HG03575 (cell line): ENCODE data around the gene BUB1.
A peak's percentile ranks its signal among the peaks of the same experiment; 100 is the strongest.
"Not testable (repeated sequence)": the region's sequence is repeated elsewhere in the genome, so short reads cannot be mapped to it uniquely, and the experiment has no call there.

Experiments used
- ATAC-seq: cut with Tn5 transposase; IDR thresholded peaks from one replicate; pipeline ENCODE4 v1.9.1; 2021; ENCODE audit not compliant: unreplicated experiment, insufficient number of reproducible peaks, low FRiP score; ENCODE audit errors: extremely low read depth

The BUB1 gene

GRCh38 chr2:110695146-110695898, 17.5 kb upstream of the BUB1 start:
- ATAC-seq, result not testable (repeated sequence)

- ATAC-seq, result no peak
Measured at GRCh38 chr2:110691612-110692258, 13.9 kb upstream of the BUB1 start.

DNA sequence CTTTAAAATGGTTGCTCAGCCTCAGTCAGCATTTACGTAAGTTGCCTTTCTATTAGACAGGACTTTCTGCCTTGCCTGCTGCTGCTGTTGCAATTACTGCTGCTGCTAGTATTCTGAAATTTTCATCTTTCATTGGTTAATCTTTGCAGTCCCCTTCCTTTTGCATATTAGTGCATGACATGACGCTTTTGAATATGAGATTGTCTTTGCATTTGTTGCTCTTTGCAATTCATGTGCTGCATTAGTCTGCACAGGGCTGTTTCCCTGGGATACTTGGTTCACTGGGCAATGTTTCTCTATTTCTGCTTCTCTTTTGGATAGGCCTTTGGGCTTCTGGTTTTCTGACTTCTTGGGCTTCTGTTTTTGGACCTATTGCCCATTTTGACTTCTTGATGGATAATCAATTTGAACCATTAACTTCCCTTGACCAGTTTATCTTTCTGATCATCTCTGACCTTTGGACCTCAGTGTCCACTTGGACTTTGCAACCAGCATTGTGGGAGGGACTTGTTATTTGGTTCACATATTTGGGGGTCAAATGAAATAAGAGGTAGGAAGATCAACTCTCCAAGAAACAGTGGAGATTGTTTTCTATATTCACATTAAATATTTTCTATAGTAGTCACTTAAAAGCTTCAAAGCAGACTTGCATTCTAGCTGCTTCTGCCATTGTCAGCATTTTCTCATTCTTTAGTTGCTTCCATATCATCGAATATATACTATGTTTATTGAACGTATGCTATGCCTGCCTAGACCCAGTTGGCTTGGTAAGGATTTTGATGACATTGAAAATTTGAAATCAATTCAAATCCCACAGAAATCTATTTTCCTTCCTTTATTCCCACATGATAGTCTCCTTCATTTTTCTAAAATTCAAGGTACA, 12.5 kb upstream of the BUB1 start:
- no peak for ATAC-seq

- no peak for ATAC-seq
Measured at GRCh38 chr2:110688594-110689091, 10.8 kb upstream of the BUB1 start.

GRCh38 chr2:110687775-110688484, 10.1 kb upstream of the BUB1 start:
- not testable (repeated sequence) for ATAC-seq

DNA sequence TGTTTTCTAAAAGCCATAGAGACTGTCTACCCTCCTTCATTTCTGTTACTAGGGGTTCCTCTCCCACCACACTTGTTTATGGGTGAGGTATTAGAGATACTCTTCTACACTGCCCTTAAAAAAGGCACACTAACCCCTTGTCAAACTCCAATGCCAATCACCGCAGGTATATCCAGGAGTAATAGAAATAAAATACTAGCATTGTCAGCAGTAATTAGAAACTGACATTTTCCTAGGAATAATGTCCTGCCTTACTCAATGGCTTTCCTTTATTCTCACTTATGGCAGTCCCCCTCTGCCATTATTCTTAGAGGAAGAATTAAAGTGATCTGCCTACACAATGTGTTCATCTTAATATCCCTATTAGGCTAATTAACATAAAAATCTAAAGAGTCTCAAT, 5.0 kb upstream of the BUB1 start:
- ATAC-seq, result no peak

DNA sequence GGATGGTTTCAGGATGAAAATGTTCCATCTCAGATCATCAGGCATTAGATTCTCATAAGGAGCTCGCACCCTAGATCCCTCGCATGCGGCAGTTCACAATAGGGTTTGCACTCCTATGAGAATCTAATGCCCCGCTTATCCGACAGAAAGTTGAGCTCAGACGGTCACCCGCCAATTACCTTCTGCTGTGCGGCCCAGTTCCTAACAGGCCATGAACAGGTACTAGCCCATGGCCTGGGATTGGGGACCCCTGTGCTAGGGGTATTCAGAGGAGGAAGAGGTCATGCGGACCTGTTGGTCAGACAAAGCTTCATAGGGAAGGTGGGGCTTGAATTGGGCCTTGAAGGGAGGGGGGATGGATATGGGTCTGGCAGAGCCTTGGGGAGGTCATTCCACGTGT, 4.4 kb upstream of the BUB1 start:
- ATAC-seq, result no peak

GRCh38 chr2:110680709-110681108, 2.8 kb upstream of the BUB1 start:
- no peak for ATAC-seq

DNA sequence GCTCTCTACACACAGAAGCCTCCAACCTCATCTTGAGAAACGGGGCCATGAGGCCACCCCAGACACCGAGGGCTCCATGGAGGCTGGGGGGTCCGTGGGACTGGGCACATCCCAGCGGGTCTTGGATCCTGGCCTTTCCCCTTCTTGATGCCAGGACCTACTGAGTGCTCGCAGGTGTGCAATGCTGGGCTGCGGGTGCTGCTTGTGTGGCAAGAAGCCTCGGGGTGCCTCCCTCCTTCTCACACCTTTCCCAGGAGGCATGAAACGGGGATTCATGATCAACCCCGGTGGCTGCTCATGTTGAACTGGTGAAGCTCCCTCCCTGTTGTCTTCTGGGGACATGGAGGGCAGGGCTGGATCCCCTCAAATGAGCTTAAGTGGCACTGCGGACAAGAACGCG, 2.0 kb upstream of the BUB1 start:
- ATAC-seq, result no peak

- ATAC-seq, result no peak
Measured at GRCh38 chr2:110679337-110679707, 1.5 kb upstream of the BUB1 start.

DNA sequence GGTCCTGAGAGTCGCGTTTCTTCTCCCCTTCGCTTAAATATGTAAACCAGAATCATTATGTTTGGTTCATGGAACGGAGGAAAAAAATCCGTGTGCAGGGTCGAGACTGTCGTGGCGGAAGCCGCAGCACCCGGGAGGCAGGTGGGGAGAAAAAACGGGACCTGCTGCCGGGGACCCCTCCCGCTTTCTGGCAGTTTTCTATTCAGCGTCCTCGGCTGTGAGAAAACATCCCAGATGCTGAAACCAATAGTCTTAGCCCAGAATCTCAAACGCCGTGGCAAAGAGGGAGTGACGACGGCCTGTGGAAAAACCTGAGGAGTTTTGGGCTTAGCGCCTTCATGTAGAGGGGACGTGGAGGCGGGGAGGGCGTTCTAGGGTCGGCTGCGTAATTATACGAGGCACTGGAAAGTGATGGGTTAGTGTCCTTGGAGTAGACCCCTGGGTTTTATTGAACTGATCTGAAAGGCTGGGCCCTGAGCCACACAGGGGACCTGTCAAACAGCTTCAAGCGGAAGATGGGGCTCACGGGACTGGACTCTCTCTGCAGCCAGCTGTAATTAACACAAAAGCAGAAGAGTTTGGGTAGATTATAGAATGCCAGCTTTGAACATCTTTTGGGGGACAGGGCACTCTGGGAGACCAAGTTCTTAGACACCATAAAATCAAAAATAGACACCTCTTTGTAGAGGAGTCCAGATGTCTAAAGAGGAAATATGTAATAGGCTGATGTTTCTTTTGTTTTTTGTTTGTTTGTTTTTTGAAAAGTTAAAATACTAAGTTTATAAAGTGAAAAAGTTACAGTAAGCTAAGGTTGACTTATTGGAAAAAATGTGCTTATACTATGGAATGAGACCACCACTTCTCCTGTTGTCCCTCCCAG, 834 bp upstream of the BUB1 start:
- no peak for ATAC-seq

DNA sequence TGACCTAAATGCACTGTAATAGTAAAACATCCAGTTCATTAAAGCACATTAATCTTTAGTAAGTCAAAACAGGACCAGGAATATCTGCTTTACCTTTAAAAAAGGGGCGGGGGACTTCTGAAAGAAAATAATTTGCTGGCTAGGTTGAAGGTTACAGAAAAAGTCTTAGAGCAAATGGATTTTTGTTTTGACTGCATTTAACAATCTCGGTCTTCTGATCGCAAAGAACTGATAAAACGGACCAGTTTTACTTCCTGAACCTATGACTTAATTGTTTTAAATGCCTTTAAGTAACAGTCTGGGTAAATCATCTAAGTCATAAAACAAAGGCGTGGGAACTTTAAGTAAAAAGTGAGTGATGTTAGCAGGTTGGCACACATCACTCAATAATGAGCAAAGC, 783 bp downstream of the BUB1 start:
- no peak for ATAC-seq

DNA sequence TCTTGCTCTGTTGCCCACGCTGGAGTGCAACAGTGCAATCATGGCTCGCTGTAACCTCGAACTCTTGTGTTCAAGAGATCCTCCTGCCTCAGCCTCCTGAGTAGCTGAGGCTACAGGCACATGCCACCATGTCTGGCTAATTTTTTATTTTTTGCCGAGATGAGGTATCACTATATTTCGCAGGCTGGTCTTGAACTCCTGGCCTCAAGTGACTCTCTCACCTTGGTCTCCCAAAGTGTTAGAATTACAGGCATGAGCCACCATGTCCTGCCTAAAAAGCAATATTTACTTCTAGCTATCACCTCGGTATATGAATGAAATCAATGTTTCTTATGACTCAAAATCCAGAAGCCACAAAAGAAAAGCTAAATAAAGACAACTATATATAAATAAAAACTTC, 2.2 kb downstream of the BUB1 start:
- no peak for ATAC-seq

- ATAC-seq, result peak; percentile 80
Measured at GRCh38 chr2:110674620-110675555, 3.0 kb downstream of the BUB1 start.

- no peak for ATAC-seq
Measured at GRCh38 chr2:110673201-110673600, 4.7 kb downstream of the BUB1 start.

- no peak for ATAC-seq
Measured at GRCh38 chr2:110670826-110671225, 7.0 kb downstream of the BUB1 start.

DNA sequence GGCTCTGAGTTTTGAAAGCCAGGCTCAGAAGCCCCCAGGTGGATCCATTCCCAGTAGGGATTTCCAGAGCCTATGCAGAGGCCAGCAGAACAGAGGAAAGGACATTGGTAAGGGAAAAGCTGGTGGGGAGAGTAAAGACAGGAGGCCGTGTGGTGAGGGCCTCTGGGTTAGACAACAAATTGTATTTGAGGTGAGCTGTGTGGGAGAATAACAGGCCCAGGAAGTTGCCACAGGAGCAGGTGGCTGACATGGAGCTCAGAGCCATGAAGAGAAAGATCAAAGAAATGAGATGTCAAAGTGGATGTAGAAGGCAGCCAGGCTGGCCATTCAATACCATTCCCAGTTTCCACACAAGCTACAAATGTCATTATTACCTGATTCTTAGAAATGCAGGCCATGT, 8.8 kb downstream of the BUB1 start:
- ATAC-seq, result no peak
